K562 (cell line): ENCODE results near the gene ARID3A. TPM values are rescaled to one million over a fixed set of nuclear protein-coding genes. Genes with fewer than 3 reads are reported as not detected.

Experiments used
- CBFB ChIP-seq: sonication (generic); formaldehyde crosslinking; IDR thresholded peaks from 2 replicates; pipeline ENCODE4 v1.4.0; 2020; ENCODE audit warnings: mild to moderate bottlenecking, missing genetic modification reagents
- CBX3 ChIP-seq, 2 experiments: IDR thresholded peaks; 1 replicate in 1 of 2; 2 replicates in 1 of 2; pipeline ENCODE4 v1.6.1; 2012; ENCODE audit warnings: inconsistent platforms in 2 of 2, low read length in 2 of 2, borderline replicate concordance in 1 of 2, control low read depth in 1 of 2
- CGGBP1 ChIP-seq: fragments of 250-450 bp; sonication (Bioruptor Pico); IDR thresholded peaks from 2 replicates; pipeline ENCODE4 v1.9.0; 2021; ENCODE audit warnings: mild to moderate bottlenecking
- DLX4 ChIP-seq: fragments of 250-450 bp; sonication (Bioruptor Pico); IDR thresholded peaks from 2 replicates; pipeline ENCODE4 v1.6.1; 2021; ENCODE audit warnings: mild to moderate bottlenecking
- MYBL2 ChIP-seq, 2 experiments: fragments of 450-650 bp in 1 of 2; sonication (generic) in 1 of 2; formaldehyde crosslinking in 1 of 2; IDR thresholded peaks; 2 replicates each; pipeline versions ENCODE4 v1.6.1 to v1.8.1; 2017 to 2022; ENCODE audit warnings: borderline replicate concordance in 1 of 2, inconsistent platforms in 1 of 2, low read depth in 1 of 2, mild to moderate bottlenecking in 1 of 2, missing genetic modification reagents in 1 of 2, moderate library complexity in 1 of 2
- PHF21A ChIP-seq: fragments of 450-650 bp; IDR thresholded peaks from 2 replicates; pipeline ENCODE4 v1.6.1; 2017; ENCODE audit warnings: low read depth, borderline replicate concordance
- POU5F1 ChIP-seq: fragments of 150-350 bp; IDR thresholded peaks from 2 replicates; pipeline ENCODE4 v1.6.1; 2014; ENCODE audit warnings: borderline replicate concordance, low read length, low read depth, mild to moderate bottlenecking; ENCODE audit not compliant: partially characterized antibody
- SIRT6 ChIP-seq: IDR thresholded peaks from one replicate; pipeline ENCODE4 v1.6.1; 2012; ENCODE audit warnings: low read depth, mild to moderate bottlenecking, control low read depth, inconsistent platforms, low read length, moderate library complexity
- TEAD2 ChIP-seq: fragments of 450-650 bp; IDR thresholded peaks from 2 replicates; pipeline ENCODE4 v1.6.1; 2016; ENCODE audit warnings: missing genetic modification characterization, control low read depth, missing compliant biosample characterization
- ZBED1 ChIP-seq: IDR thresholded peaks from 2 replicates; pipeline ENCODE4 v1.6.1; 2014
- ZBTB11 ChIP-seq, 3 experiments: fragments of 200-800 bp in 1 of 3; fragments of 250-450 bp in 1 of 3; fragments of 450-650 bp in 1 of 3; sonication (Bioruptor Pico) in 1 of 3; sonication (Bioruptor generic) in 1 of 3; formaldehyde crosslinking in 1 of 3; IDR thresholded peaks; 2 replicates each; pipeline versions ENCODE4 v1.6.1 to v1.8.0; 2016 to 2022; ENCODE audit warnings: mild to moderate bottlenecking in 2 of 3, missing genetic modification characterization in 2 of 3, missing compliant biosample characterization in 1 of 3, moderate library complexity in 1 of 3
- ZNF263 ChIP-seq: sonication (generic); formaldehyde crosslinking; IDR thresholded peaks from 2 replicates; pipeline ENCODE4 v1.8.0; 2022; ENCODE audit warnings: mild to moderate bottlenecking, missing genetic modification reagents, borderline replicate concordance
- ZNF518B ChIP-seq: fragments of 250-450 bp; sonication (Bioruptor Pico); IDR thresholded peaks from 2 replicates; pipeline ENCODE4 v1.5.0; 2021; ENCODE audit warnings: mild to moderate bottlenecking, moderate library complexity
- ZNF609 ChIP-seq: sonication (generic); formaldehyde crosslinking; IDR thresholded peaks from 2 replicates; pipeline ENCODE4 v1.8.1; 2023; ENCODE audit warnings: missing genetic modification reagents, mild to moderate bottlenecking, borderline replicate concordance
- polyA plus RNA-seq, 8 experiments: library from polyadenylated mRNA; depleted of rRNA in 4 of 8; stranded (reverse) in 5 of 8; unstranded in 3 of 8; fragments of >200 nt; fragmentation: Nextera tagmentation in 2 of 8; fragmentation: Illumina TruSeq in 1 of 8; extraction: Ambion mirVana in 2 of 8; extraction: Trizol in 1 of 8; gene quantifications; 2 replicates each; pipeline versions ENCODE4 v1.2.1 to v1.2.3, GENCODE V29; 2011 to 2014; ENCODE audit warnings: inconsistent platforms in 1 of 8, missing spikeins in 1 of 8
- total RNA-seq, 7 experiments: library from RNA; depleted of rRNA in 6 of 7; stranded (reverse); fragments of >200 nt in 6 of 7; fragmentation: Illumina TruSeq in 2 of 7; extraction: Trizol in 2 of 7; gene quantifications; 2 replicates each; pipeline versions ENCODE4 v1.2.1 to v1.2.3, GENCODE V29; 2011 to 2021; ENCODE audit warnings: low replicate concordance in 1 of 7

Gene ARID3A
- total and polyA plus RNA-seq, 9 of the 15 experiments (the other 6 are each of a cell fraction or from before 2014, with no cell fraction given) = 1.4 to 118 (median 31.2) TPM

- TF ChIP-seq ZBTB11 (CRISPR knock-in tag; IDR thresholded peaks at IDR 0.05) (no peak; a peak in 1 of 6 replicates), TEAD2 (tag) (no peak), ZNF609 (CRISPR knock-in tag) (peak; percentile 93), PHF21A (peak; percentile 70; the same call in 1 of the 2 replicates), SIRT6 (no peak), DLX4 (CRISPR knock-in tag) (no peak), CBFB (CRISPR knock-in tag) (no peak), ZBED1 (no peak; the same call in 1 of the 2 replicates), ZNF518B (no peak), MYBL2 (IDR thresholded peaks at IDR 0.05; ENCODE audit: low read depth) (no peak), MYBL2 (CRISPR knock-in tag; IDR thresholded peaks at IDR 0.05; ENCODE audit: borderline replicate concordance) (no peak), POU5F1 (no peak), CGGBP1 (CRISPR knock-in tag) (no peak), ZNF263 (CRISPR knock-in tag) (peak; percentile 59; the same call in 1 of the 2 replicates), CBX3 (IDR thresholded peaks at IDR 0.05; ENCODE audit: borderline replicate concordance in 1 of 2, low read length in 2 of 2) (peak in 1 of 2 experiments; percentile 75; a peak in 1 of 3 replicates)
Measured at GRCh38 chr19:944171-944567, 18.3 kb downstream of the ARID3A start (continued).
